Astrocyte (in vitro differentiated cells and primary cell): ENCODE data around the gene SRSF12.

Experiments used
- CTCF ChIP-seq: IDR thresholded peaks from 2 replicates; pipeline ENCODE4 v1.5.1; 2011; ENCODE audit warnings: low read depth, mild to moderate bottlenecking, inconsistent platforms, low read length, moderate library complexity; ENCODE audit not compliant: insufficient read depth
- EZH2 ChIP-seq: IDR thresholded peaks from 2 replicates; pipeline ENCODE4 v1.6.1; 2012; ENCODE audit warnings: mild to moderate bottlenecking, low read length, inconsistent platforms; ENCODE audit not compliant: insufficient read depth

- TF ChIP-seq CTCF: no peak
- TF ChIP-seq EZH2: no peak
Measured at GRCh38 chr6:89139509-89140346, 21.9 kb upstream of the SRSF12 start.
